NOMO-1 (cell line): ENCODE measurements around the gene SEC22B.
"Not testable (repeated sequence)": the region's sequence is repeated elsewhere in the genome, so short reads cannot be mapped to it uniquely, and the experiment has no call there.

Experiments
- DNase-seq, 2 experiments: peaks; one replicate each; lab custom pipeline; 2025; ENCODE audit not compliant: unreplicated experiment in 2 of 2; lab: John Stamatoyannopoulos, UW

SEC22B gene

GRCh38 chr1:120149420-120150059 is 26.8 kb downstream of the SEC22B start:
- DNase-seq = peak in 1 of 2 experiments; percentile 13

- DNase-seq = not testable (repeated sequence)
These were observed 30.5 kb downstream of the SEC22B start for GRCh38 chr1:120145806-120146205.

- DNase-seq = not testable (repeated sequence)
These were observed 31.7 kb downstream of the SEC22B start for GRCh38 chr1:120144626-120145025.

- not testable (repeated sequence) for DNase-seq
These were observed 32.2 kb downstream of the SEC22B start for GRCh38 chr1:120144169-120144568.

GRCh38 chr1:120143334-120143733 is 33.0 kb downstream of the SEC22B start:
- peak; percentile 3 to 11 for DNase-seq

- peak; percentile 52 to 56 for DNase-seq
These were observed 33.6 kb downstream of the SEC22B start for GRCh38 chr1:120142512-120143263.

GRCh38 chr1:120141865-120142264 is 34.5 kb downstream of the SEC22B start:
- not testable (repeated sequence) for DNase-seq

- DNase-seq = not testable (repeated sequence)
These were observed 35.6 kb downstream of the SEC22B start for GRCh38 chr1:120140656-120141265.

GRCh38 chr1:120136086-120136485 is 40.2 kb downstream of the SEC22B start:
- not testable (repeated sequence) for DNase-seq

GRCh38 chr1:120133928-120134325 is 42.4 kb downstream of the SEC22B start:
- DNase-seq = not testable (repeated sequence)

- DNase-seq = no peak
These were observed 42.9 kb downstream of the SEC22B start for GRCh38 chr1:120133228-120133927.

- DNase-seq = not testable (repeated sequence)
These were observed 43.9 kb downstream of the SEC22B start for GRCh38 chr1:120132406-120132763.

GRCh38 chr1:120131611-120132405 is 44.5 kb downstream of the SEC22B start:
- DNase-seq = not testable (repeated sequence)

- not testable (repeated sequence) for DNase-seq
These were observed 48.4 kb downstream of the SEC22B start for GRCh38 chr1:120127921-120128320.

GRCh38 chr1:120126216-120126615 is 50.1 kb downstream of the SEC22B start:
- DNase-seq = not testable (repeated sequence)

GRCh38 chr1:120124628-120125027 is 51.7 kb downstream of the SEC22B start:
- not testable (repeated sequence) for DNase-seq

GRCh38 chr1:120123813-120124510 is 52.4 kb downstream of the SEC22B start:
- peak in 1 of 2 experiments; percentile 47 for DNase-seq

- peak in 1 of 2 experiments; percentile 52 for DNase-seq
These were observed 53.9 kb downstream of the SEC22B start for GRCh38 chr1:120122262-120122893.

GRCh38 chr1:120121830-120122229 is 54.5 kb downstream of the SEC22B start:
- DNase-seq = not testable (repeated sequence)
